Embryonic facial prominence (tissue), 1 donor: ENCODE measurements around the gene MGAT5.
"Not testable (repeated sequence)": the region's sequence is repeated elsewhere in the genome, so short reads cannot be mapped to it uniquely, and the experiment has no call there.

Experiments
- DNase-seq: peaks from one replicate; pipeline ENCODE4 v3.0.0-alpha.2; 2016; ENCODE audit errors: extremely low spot score

Gene MGAT5

GRCh38 chr2:134277223-134277622, 23.4 kb downstream of the MGAT5 start:
- DNase-seq: no peak

GRCh38 chr2:134278553-134278952, 24.7 kb downstream of the MGAT5 start:
- no peak for DNase-seq

- no peak for DNase-seq
Measured at GRCh38 chr2:134279417-134279816, 25.5 kb downstream of the MGAT5 start.

- no peak for DNase-seq
Measured at GRCh38 chr2:134280231-134280630, 26.4 kb downstream of the MGAT5 start.

- DNase-seq: no peak
Measured at GRCh38 chr2:134280726-134281125, 26.9 kb downstream of the MGAT5 start.

- no peak for DNase-seq
Measured at GRCh38 chr2:134281815-134282419, 28.0 kb downstream of the MGAT5 start.

GRCh38 chr2:134282629-134283400, 28.9 kb downstream of the MGAT5 start:
- DNase-seq: no peak

GRCh38 chr2:134283661-134284060, 29.8 kb downstream of the MGAT5 start:
- DNase-seq: no peak

- no peak for DNase-seq
Measured at GRCh38 chr2:134284119-134284670, 30.3 kb downstream of the MGAT5 start.

GRCh38 chr2:134287323-134287722, 33.5 kb downstream of the MGAT5 start:
- no peak for DNase-seq

- no peak for DNase-seq
Measured at GRCh38 chr2:134288814-134289213, 34.9 kb downstream of the MGAT5 start.

- DNase-seq: no peak
Measured at GRCh38 chr2:134289225-134289624, 35.4 kb downstream of the MGAT5 start.

GRCh38 chr2:134290358-134290757, 36.5 kb downstream of the MGAT5 start:
- DNase-seq: no peak

GRCh38 chr2:134292514-134292913, 38.6 kb downstream of the MGAT5 start:
- no peak for DNase-seq

- no peak for DNase-seq
Measured at GRCh38 chr2:134293719-134294537, 40.1 kb downstream of the MGAT5 start.

GRCh38 chr2:134294598-134294997, 40.7 kb downstream of the MGAT5 start:
- DNase-seq: not testable (repeated sequence)

- no peak for DNase-seq
Measured at GRCh38 chr2:134295441-134295840, 41.6 kb downstream of the MGAT5 start.

GRCh38 chr2:134296301-134296700, 42.4 kb downstream of the MGAT5 start:
- no peak for DNase-seq

- no peak for DNase-seq
Measured at GRCh38 chr2:134299334-134299733, 45.5 kb downstream of the MGAT5 start.

- DNase-seq: no peak
Measured at GRCh38 chr2:134300585-134300984, 46.7 kb downstream of the MGAT5 start.

- no peak for DNase-seq
Measured at GRCh38 chr2:134301099-134301927, 47.4 kb downstream of the MGAT5 start.

- DNase-seq: no peak
Measured at GRCh38 chr2:134301928-134302260, 48.0 kb downstream of the MGAT5 start.
